GM21526 (cell line): Measurements from ENCODE around the gene MYO10.

Source experiments
- ATAC-seq: cut with Tn5 transposase; IDR thresholded peaks from one replicate; pipeline ENCODE4 v1.9.1; 2021; ENCODE audit warnings: moderate library complexity; ENCODE audit not compliant: unreplicated experiment, low FRiP score

Gene MYO10

GRCh38 chr5:16866795-16867576 is 69.1 kb downstream of the MYO10 start:
- ATAC-seq: no peak

GRCh38 chr5:16866273-16866672 is 69.8 kb downstream of the MYO10 start:
- ATAC-seq: no peak

DNA sequence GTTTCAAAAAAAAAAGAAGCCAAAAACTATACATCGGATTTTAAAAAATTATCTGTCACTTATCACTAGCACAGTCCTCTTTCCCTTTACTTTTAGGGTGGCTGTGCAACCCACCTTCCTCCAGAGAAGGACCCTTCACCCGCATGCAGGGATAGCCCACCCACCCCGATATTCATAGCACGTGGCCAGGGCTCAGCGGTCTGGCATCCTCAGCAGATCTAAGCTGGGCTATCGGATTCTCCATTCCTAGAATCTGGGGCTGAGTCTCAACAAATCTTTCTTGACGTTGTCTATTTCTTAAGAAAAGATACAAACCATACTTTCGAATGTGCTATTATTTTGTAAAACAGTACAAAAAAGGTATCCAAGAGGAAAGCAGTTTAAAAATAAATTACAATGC is 70.9 kb downstream of the MYO10 start:
- ATAC-seq: no peak

- ATAC-seq: no peak
These were observed 71.4 kb downstream of the MYO10 start for GRCh38 chr5:16864631-16865131.

DNA sequence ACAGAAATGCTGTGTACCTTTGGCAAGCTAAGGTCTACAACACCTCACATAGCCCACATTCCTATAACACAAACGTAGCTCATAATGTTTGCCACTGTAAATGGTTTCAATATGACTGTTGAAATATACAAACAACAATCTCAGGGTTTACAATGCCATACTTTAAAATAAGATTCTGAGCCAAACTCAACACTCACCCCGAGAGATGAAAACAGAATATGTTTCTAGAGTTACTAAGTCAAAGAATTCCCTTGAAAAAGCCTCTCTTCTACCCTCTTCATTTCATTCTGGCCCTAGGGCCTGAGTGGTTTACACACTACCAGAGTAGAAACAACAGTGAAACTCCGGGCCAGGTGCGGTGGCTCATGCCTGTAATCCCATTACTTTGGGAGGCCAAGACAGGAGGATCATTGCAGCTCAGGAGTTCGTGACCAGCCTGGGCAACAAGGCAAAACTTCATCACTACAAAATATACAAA is 72.6 kb downstream of the MYO10 start:
- no peak for ATAC-seq

DNA sequence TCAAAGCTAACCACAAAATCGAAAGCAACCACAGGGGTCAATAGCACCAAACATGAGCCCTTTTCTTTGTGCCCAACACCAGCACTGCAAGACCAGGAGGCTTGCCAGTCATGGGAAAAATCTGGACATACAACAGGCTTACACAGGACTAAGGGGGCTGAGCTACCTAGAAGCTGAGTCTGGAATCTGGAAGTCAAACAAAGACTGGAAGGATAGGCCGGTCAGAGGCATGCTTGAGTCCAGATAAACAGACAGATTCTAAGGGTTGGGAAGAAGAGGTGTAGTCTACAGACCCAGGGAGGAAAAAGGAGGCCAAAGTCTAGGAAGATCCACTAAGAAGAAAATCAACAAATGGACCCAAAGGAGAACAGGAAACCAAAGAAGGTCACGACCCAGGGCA is 73.3 kb downstream of the MYO10 start:
- no peak for ATAC-seq

DNA sequence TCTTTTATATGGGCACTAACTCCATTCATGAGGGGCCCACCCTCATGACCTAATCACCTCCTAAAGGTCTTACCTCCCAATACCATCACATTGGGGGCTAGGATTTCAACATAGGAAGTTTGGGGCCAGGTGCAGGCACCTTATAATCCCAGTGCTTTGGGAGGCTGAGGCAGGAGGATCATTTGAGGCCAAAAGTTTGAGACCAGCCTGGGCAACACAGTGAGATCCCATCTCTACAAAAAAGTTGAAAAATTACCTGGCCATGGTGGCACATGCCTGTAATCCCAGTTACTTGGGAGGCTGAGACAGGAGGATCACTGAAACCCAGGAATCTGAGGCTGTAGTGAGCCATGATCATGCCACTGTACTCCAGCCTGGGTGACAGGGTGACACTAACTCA is 76.7 kb downstream of the MYO10 start:
- ATAC-seq: no peak

DNA sequence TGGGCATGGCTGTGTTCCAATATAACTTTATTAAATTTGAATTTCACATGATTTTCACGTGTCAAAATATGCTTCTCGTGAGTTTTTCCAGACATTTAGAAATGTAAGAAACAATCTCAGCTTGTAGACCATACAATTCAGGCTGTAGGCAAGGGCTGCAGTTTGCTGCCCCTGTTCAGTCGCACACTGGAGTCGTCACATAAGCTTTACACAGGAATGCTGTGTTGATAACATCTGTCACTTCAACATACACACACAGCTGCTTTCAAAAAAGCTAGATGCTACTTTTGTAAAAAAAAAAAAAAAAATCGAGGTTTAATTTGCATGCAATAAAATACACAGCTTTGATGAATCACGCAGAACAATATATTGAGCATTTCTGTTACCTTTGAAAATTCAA is 77.9 kb downstream of the MYO10 start:
- ATAC-seq: no peak

DNA sequence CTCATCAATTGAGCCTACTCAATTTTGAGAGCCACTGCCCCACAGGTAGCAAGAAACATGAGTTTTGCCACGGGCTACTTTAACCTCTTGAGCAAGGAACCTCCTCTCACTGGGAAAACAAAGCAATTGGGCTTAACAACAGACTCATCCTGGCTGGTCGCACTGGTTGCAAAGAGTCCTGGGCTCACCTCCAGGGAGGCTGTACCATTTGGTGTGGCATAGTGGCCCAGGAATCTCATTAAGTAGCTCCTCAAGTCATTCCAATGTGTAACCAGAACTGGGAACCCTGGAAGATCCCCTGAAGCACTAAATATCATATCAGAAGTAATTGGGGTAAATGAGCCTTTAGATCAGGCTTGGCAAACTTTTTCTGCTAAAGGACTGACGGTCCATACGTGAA is 78.5 kb downstream of the MYO10 start:
- no peak for ATAC-seq

- ATAC-seq: no peak
These were observed 79.6 kb downstream of the MYO10 start for GRCh38 chr5:16856531-16856930.

DNA sequence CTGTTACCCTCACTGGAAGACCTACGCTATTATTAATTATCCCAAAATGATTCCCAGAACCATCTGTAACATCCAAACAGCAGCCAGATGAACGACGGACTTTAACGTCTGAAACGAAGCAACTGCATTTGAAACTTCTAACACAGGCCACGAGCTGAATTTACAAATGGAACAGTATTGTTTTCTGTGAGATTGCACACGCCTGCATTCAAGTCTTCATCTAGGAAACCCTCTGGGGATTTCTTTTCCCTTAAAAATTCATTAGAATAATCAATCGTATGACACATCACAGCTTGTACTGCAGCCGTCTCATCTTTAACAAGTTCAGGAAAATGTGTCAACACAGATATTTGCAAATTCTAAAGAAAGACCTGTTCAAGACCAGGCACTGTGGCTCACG is 80.2 kb downstream of the MYO10 start:
- ATAC-seq: no peak

DNA sequence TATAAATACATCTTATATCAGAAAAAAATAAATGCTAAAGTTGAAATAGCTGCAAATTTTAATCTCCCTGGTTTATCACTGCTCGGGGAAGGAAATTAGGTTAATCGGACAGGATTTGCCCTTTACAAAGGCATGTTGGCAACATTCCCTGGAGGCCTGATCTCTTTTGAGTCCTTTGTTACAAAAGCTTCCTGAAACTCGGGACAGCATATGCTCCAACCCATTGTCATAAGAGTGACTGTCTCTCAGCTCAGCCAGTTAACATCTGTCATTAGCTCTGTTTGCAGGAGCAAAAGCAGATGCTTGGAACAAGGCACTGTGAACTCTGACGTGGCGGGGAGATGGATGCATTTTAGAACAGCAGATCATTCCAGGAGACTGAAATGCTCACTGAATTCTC is 80.6 kb downstream of the MYO10 start:
- ATAC-seq: no peak

DNA sequence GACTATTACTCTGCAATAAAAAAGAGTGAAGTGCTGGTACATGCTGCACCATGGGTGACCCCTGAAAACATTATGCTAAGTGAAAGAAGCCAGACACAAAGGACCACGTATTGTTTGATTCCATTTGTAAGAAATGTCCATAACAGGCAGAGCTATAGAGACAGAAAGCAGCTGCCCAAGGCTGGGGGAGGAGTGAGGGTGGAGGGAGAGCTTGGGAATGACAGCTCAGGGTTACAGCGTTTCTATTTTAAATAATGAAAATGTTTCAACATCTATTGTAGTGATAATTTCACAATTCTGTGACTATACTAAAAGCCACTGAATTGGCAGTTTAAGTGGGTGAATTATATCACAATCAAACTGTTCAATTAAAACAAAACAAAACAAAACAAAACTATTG is 81.7 kb downstream of the MYO10 start:
- ATAC-seq: no peak

DNA sequence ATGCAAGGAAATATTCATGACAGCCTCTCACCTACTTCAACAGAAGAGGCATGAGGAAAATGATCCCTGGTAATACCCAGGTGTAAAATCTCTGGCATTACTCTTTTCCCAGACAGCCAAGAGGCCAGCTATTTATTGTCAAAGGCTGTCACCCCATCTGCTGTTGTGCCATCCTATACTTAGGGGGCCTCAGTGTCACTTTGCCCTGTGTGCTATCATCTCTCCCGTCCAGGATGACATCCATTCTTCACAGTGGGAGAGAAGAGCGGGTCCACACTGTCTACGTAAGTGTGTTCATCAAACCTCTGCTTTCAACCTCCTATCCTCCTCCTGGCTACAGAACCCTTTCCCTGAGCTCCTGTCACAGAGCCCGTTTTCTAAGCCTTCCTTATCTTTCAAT is 82.6 kb downstream of the MYO10 start:
- no peak for ATAC-seq

DNA sequence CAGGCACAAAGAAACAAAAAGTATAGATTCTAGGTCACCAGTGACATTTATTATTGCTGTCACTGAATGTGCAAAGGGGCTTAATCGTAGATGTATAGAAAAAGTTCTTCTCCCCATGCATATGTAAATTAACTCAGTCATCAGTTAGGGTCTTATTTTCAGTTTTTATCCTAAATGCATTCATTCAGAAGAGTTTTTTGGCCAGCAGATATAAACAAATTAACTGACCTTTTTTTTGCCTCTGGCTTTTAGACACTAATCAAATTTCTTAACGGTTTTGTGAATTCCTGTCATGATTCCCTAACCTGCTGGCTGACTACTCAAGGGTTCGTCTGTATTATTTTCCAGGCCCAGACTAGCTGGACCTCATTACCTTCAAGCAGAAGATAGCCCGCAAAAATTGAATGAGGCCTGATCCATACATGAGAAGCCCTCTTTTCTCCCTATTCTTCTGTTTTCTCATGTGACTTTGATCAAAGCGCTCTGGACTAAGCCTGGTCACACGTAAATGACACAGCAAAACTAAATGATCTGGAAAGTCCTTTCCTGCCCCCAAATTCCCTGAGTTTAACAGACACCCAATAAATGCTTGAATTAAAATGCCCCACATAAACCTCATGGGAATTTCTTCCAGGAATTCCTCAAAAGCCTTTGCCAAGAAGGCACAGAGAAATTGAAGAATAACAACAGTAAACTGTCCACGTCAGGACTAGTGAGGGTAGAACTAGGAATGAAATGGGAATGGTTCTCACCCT is 83.7 kb downstream of the MYO10 start:
- no peak for ATAC-seq

- no peak for ATAC-seq
These were observed 86.3 kb downstream of the MYO10 start for GRCh38 chr5:16849775-16850174.

- no peak for ATAC-seq
These were observed 86.9 kb downstream of the MYO10 start for GRCh38 chr5:16849181-16849580.

DNA sequence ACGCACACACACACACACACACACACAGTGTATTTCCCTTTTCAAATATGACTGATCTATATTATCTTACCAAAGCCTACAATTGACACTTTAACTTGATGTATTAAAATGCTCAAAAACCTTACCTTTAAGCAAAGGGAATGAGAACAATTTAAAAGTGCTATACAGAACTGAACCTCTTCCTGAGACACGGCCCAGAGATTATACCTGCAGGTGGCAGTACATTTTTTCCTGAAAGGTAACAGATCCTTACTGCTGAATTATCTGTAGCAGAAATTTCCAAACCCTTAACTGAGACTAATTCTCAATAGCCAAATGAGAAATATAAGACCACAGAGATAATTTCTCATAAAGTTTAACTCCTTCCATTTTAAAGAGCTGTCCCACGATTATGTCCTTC is 91.1 kb downstream of the MYO10 start:
- ATAC-seq: no peak

DNA sequence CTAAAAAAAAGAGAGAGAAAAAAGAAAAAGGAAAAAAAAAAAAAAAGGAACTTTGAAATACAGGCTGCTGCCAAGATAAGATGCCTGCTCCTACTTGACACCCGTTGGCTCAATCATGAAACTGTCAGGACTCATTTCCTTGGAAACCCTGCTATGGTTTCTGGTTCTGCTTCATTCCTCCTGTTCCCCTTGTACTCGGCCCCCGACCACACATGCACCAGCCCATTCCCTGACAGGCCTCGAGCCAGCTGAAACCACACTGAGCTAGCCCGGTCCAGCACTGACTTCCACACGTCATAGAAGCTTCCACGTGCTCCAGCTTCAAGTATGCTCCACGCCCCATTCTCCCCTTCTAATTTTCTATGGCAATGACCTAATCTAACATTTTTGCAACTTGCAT is 93.2 kb downstream of the MYO10 start:
- no peak for ATAC-seq

GRCh38 chr5:16841416-16841815 is 94.7 kb downstream of the MYO10 start:
- no peak for ATAC-seq

GRCh38 chr5:16837305-16837704 is 98.8 kb downstream of the MYO10 start:
- no peak for ATAC-seq

DNA sequence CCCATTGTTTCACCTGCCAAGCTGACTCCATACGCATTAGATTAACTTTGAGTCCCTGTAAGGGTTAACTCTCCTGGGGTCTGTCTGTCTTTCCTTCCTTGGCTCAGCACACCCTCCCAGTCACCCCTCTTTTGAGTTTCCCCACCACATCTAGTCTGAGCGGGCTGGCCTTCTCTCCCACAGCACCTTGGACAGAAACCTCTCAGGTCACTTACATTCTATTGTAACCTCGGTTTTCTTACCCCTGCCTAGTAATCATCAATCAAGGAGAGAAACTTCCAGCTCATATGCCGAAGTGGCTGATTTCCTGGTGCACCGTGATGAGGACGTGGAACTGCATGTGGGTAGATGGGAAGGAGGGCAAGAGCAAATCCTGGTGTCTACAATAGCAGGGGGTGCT is 102.1 kb downstream of the MYO10 start:
- no peak for ATAC-seq
